ENCODE data around the gene GNAI3.
"Not testable (repeated sequence)": the region's sequence is repeated elsewhere in the genome, so short reads cannot be mapped to it uniquely, and the experiment has no call there.

The GNAI3 gene

GRCh38 chr1:109659997-109660690 lies 111.7 kb downstream of the GNAI3 start:
- TF ChIP-seq CTCF (conservative IDR thresholded peaks at IDR 0.05) = no peak
- no peak overlapping the region for H3K27ac ChIP-seq

- not testable (repeated sequence) for H3K27ac ChIP-seq
These were observed 112.2 kb downstream of the GNAI3 start for GRCh38 chr1:109660691-109661026.

- TF ChIP-seq CTCF (conservative IDR thresholded peaks at IDR 0.05) = no peak
- H3K27ac ChIP-seq = no peak overlapping the region
These were observed 113.0 kb downstream of the GNAI3 start for GRCh38 chr1:109661391-109661790.

- no peak for TF ChIP-seq CTCF (conservative IDR thresholded peaks at IDR 0.05)
- no peak overlapping the region for H3K27ac ChIP-seq
These were observed 116.3 kb downstream of the GNAI3 start for GRCh38 chr1:109664671-109665070.

GRCh38 chr1:109667452-109668122 lies 119.2 kb downstream of the GNAI3 start, which contains the start of gene GSTM2:
Gene GSTM2, plus strand, starts transcription at chr1:109668057. Its CDS starts 59 bp downstream, at chr1:109668116.
- TF ChIP-seq CTCF (conservative IDR thresholded peaks at IDR 0.05) = no peak
- no peak within 1 kb of the TSS for H3K27ac ChIP-seq

Data from VCaP (cell line).